HG03108 (cell line): ENCODE data around the gene SPIB.
A peak's percentile ranks its signal among the peaks of the same experiment; 100 is the strongest.

ENCODE experiments used
- ATAC-seq: cut with Tn5 transposase; IDR thresholded peaks from one replicate; pipeline ENCODE4 v1.9.1; 2021; ENCODE audit warnings: moderate library complexity; ENCODE audit not compliant: unreplicated experiment

The SPIB gene

DNA sequence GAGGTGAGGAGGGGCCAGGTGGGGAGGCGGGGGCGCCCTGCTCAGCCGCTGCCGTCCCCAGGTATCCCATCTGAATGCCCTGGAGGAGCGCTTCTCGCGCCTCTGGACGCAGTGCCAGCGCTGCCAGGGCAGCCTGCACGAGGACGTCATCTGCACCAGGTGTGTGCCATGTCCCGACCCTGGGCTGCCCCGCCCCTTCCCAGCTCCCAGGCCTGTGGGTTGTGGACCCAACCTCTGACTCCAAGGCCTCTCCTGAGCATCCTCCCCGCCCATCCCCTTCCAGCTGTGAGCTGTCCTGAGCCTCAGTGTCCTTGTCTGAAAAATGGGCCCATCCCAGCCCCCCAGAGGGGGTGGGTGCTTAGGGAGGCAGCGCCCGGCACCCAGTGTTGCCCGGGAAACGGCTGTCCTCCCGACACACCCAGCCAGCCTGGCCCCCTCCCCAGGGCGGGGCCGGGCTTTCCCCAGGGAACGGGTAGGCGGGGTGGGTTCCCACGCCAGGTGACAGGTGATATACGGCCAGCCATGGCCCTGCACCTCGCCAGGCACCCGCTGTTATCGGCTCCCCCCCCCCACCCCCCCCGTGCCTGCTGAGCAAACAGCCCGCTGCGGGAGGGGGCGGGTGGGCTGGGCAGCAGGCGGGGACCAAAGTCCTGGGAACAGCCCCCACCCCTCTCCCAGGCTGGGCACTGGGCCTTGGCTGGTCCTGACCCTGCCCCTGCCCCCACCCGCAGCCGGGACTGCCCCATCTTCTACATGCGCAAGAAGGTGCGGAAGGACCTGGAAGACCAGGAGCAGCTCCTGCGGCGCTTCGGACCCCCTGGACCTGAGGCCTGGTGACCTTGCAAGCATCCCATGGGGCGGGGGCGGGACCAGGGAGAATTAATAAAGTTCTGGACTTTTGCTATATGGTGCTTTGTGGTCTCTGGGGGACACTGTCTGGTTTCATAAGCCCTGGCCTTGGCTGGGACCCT lies 1.3 kb upstream of the SPIB start:
- no peak for ATAC-seq

- no peak for ATAC-seq
Observed at GRCh38 chr19:50419022-50419579, 363 bp downstream of the SPIB start.

- ATAC-seq = no peak
Observed at GRCh38 chr19:50419580-50420035, 870 bp downstream of the SPIB start.

DNA sequence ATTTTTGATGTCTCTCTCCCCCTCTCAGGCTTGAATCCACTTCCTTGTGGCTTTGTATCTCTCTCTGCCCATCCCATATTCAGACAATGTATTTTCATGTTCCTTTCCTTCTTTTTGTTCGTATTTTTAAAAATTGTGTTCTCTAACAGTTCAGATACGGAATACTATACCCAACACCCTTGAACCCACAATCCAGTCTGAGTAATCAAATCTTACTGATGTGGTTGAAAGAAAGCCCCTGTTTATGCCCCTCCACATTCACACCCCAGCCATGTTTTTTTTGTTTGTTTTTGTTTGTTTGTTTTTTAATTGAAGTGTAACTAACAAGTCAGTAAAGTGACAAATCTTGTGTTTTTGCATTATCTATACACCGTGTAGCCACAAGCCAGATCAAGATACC lies 1.4 kb downstream of the SPIB start:
- ATAC-seq = no peak

- no peak for ATAC-seq
Observed at GRCh38 chr19:50420808-50421207, 2.1 kb downstream of the SPIB start.

DNA sequence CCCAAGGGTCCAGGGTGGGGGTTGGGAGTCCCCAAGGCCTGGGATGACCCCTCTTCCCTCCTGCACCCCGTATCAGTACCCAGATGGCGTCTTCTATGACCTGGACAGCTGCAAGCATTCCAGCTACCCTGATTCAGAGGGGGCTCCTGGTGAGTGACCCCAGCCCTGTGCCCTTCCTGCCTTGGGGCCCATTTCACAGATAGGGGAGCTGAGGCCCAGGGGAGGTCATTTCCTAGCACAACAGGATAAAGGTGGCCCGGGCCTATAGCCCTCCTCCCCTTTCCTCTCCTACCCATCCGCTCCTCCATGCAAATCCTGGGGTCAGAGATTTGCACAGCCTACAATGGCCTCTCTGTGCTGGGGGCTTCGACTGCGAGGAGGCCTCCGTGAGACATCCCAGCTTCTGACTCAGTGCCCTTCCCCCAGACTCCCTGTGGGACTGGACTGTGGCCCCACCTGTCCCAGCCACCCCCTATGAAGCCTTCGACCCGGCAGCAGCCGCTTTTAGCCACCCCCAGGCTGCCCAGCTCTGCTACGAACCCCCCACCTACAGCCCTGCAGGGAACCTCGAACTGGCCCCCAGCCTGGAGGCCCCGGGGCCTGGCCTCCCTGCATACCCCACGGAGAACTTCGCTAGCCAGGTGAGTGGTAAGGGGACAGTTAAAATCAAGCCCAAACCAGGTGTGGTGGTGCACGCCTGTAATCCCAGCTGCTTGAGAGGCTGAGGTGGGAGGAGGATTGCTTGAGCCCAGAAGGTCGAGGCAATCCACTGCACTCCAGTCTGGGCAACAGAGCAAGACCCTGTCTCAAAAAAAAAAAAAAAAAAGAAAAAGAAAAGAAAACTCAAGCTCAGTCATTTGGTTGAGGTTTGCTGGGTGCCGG lies 3.9 kb downstream of the SPIB start:
- no peak for ATAC-seq

- no peak for ATAC-seq
Observed at GRCh38 chr19:50423279-50424113, 4.8 kb downstream of the SPIB start.

DNA sequence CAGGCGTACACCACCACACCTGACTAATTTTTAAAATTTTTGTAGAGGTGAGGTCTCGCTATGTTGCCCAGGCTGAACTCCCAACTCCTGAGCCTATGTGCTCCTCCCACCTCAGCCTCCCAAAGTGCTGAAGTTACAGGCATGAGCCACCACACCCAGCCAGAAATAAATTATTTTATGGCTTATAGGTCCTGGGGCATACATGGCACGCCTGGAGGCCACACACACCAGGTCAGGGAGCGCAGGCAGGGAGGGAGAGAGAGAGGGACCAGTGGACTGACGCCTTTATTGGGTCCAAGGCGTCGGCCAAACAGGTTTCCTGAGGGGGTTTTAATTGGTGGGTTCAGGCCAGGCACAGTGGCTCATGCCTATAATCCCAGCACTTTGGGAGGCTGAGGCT lies 6.8 kb downstream of the SPIB start:
- ATAC-seq = no peak

DNA sequence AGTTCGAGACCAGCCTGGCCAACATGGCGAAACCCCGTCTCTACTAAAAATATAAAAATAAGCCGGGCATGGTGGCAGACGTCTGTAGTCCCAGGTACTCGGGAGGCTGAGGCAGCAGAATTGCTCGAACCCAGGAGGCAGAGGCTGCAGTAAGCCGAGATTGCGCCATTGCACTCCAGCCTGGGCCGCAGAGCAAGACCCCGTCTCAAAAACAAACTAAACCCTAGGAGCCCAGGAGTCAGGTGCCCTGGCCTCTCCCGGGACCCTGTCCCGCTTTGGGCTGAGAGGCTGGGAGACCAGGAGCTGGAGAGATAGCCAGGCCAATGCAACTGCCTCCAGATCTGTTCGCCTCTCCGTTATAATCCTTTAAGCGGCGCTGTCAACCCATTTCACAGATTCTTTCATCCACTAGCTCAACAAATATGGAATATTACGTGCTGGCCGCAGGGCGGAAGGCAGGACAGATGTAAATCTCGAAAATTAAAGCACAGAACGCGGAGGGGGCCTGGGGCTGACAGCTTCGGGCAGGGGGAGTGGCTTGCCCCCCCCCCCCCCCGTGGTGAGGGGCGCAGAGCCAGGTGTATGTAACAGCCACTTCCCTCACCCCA lies 8.7 kb downstream of the SPIB start:
- ATAC-seq = no peak

GRCh38 chr19:50427997-50428425 lies 9.3 kb downstream of the SPIB start:
- ATAC-seq = no peak

DNA sequence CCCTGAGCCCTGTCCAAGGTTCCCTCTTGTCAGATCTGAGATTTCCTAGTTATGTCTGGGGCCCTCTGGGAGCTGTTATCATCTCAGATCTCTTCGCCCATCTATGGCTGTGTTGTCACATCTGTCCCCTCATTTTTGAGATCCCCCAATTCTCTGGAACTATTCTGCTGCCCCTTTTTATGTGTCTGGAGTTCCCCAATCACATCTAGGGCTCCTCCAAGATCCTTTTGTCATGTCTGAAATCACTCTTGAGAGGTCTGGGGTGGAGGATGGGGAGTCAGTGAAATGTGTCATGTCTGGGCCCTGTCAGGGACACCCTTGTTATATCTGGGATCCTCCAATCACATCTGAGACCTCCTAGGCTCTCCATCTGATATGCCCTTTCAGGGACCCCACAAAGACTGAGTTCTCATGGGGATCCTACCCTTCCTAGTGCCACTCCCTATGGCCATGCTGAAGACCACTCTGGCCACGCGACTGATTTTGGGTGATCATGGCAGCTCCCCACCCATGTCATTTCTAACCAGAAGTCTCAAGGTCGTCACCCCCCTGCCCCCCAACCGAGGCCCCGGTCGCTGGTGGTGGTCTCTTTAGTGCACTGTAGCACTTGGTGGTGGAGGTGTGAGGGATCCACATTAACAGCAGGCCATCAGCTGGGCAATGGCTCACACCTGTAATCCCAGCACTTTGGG lies 10.2 kb downstream of the SPIB start:
- no peak for ATAC-seq

GRCh38 chr19:50430888-50431342 lies 12.2 kb downstream of the SPIB start:
- ATAC-seq = no peak

- peak; percentile 59 for ATAC-seq
Observed at GRCh38 chr19:50431343-50432220, 12.8 kb downstream of the SPIB start.

DNA sequence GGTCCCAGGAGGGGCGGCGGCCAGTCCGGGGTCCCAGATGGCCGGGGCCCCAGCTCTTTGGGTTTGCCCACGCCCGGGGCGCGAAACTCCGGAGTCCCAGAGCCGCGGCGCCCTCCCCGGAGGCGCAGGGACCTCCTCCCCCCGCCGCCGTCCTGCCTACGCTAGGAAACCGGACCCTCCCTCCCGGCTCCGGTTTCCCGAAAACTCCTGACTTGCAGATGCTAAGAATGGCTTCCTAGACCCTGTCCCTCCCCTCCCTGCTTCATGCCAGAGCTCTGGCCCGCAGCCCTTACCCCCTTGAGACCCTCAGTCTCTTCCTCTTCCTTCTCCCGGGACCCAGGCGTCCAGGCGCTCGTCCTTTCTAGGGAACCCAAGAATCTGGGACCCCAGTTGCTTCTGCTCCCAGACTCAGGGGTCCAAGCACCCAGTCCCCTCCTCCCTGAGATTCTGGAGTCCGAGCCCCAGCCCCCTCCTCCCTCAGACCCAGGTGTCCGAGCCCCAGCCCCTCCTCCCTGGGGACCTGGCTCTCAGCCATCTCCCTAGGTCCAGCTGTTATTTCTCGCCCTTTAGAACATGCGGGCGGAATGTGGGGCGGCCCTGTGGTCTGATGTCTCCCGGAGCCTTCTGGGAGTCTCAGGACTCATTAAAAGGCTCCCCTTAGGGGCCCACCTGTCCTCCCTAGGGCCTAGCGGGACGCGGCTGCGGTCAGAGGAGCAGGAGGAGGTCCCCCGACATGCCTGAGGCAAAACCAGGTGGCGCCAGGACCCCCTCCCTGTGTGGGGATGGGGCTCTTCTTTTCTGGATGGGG lies 13.7 kb downstream of the SPIB start, which contains the start of gene MYBPC2:
Gene MYBPC2, plus strand, starts transcription at position 672 of the 808 bp plus-strand sequence. Its CDS starts 62 bp downstream, at position 734.
- ATAC-seq = peak; percentile 7

DNA sequence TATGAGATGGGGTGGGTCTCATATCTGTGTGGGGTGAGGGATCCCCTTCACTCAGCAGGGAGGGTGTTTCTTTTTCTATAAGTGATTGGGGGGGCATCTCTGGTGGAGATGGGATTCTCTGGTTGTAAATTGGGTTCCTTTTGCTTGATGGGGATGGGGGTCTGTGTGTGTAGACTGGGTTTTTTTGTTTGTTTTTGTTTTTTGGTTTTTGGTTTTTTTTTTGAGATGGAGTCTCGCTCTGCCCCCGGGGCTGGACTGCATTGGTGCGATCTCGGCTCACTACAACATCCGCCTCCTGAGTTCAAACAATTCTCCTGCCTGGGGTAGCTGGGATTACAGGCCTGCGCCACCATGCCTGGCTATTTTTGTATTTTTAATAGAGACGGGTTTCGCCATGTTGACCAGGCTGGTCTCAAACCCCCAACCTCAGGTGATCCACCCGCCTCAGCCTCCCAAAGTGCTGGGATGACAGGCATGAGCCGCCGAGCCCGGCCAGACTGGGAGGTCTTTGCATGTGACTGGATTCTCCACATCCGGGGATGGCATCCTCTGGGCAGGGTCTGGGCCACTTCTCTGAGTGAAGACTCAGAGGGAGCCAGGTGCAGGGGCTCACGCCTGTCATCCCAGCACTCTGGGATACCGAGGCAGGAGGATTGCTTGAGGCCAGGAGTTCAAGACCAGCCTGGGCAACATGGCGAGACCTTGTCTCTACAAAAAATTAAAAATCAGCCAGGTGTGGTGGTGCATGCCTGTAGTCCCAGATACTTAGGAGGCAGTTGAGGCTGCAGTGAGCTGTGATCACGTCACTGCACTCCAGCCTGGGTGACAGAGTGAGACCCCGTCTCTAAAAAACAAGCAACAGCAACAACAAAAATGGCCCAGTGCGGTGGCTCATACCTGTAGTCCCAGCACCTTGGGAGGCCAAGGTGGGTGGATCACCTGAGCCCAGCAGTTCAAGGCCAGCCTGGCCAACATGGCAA lies 14.8 kb downstream of the SPIB start:
- ATAC-seq = no peak

GRCh38 chr19:50434525-50434924 lies 15.8 kb downstream of the SPIB start:
- ATAC-seq = no peak
